ENCODE results near the gene UMODL1. TPM values are rescaled to one million over a fixed set of nuclear protein-coding genes. Genes with fewer than 3 reads are reported as not detected.
A peak's percentile ranks its signal among the peaks of the same experiment; 100 is the strongest.

Gene UMODL1
- total and polyA plus RNA-seq, 3 donors from 2014 or later: 1.7 to 7.8 (median 6.8) TPM

GRCh38 chr21:42062236-42063022, 8.7 kb upstream of the UMODL1 start:
- peak; percentile 28 for DNase-seq
- TF ChIP-seq POLR2A (IDR thresholded peaks at IDR 0.05): no peak

DNA sequence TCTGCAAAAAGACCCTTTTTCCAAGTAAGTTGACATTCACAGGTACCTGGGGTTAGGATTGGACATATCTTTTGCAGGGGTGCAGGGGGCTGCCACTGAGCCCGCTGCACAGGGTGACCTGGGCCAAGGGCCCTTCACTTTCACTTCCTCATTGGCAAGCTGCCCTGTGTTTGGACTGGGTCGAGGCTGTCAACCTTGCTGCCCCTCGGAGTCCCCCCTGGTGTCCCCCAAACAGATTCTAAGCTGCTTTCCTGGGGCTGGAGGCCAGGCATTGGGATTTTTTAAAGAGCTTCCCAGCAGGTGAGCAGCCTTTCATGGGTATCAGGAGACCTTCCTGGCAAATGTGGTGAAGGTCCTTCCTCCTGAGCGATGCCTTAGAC, 7.9 kb upstream of the UMODL1 start:
- no peak for DNase-seq
- no peak overlapping the region for H3K4me3 ChIP-seq
- no peaks in the 10 kb centered on the region for H3K9me3 ChIP-seq
- no peak for TF ChIP-seq CTCF (IDR thresholded peaks at IDR 0.05)
- TF ChIP-seq POLR2A (IDR thresholded peaks at IDR 0.05): no peak
- H3K27ac ChIP-seq: no peak overlapping the region
- H3K27me3 ChIP-seq: no peaks in the 10 kb centered on the region
- 61 to 73% methylated on average over 4 of the region's 4 CpGs for WGBS, 2 donors
- H3K4me1 ChIP-seq: no peaks in the 10 kb centered on the region
- no peaks in the 10 kb centered on the region for H3K36me3 ChIP-seq (ENCODE audit: low read depth, missing control alignments)
- intact Hi-C loops (cut with DNase I; ENCODE audit: low total_unique reads): no loop called here

More at GRCh38 chr21:42062236-42063022, 8.7 kb upstream of the UMODL1 start:
- H3K9me3 ChIP-seq: no peaks in the 10 kb centered on the region
- 72 to 76% methylated on average over 31 of the region's 31 CpGs for WGBS, 2 donors
- no peak overlapping the region for H3K4me3 ChIP-seq
- no peaks in the 10 kb centered on the region for H3K36me3 ChIP-seq (ENCODE audit: low read depth, missing control alignments)
- no peaks in the 10 kb centered on the region for H3K27me3 ChIP-seq
- H3K4me1 ChIP-seq: no peaks in the 10 kb centered on the region
- intact Hi-C loops (cut with DNase I; ENCODE audit: low total_unique reads): no loop called here
- H3K27ac ChIP-seq: no peak overlapping the region

DNA sequence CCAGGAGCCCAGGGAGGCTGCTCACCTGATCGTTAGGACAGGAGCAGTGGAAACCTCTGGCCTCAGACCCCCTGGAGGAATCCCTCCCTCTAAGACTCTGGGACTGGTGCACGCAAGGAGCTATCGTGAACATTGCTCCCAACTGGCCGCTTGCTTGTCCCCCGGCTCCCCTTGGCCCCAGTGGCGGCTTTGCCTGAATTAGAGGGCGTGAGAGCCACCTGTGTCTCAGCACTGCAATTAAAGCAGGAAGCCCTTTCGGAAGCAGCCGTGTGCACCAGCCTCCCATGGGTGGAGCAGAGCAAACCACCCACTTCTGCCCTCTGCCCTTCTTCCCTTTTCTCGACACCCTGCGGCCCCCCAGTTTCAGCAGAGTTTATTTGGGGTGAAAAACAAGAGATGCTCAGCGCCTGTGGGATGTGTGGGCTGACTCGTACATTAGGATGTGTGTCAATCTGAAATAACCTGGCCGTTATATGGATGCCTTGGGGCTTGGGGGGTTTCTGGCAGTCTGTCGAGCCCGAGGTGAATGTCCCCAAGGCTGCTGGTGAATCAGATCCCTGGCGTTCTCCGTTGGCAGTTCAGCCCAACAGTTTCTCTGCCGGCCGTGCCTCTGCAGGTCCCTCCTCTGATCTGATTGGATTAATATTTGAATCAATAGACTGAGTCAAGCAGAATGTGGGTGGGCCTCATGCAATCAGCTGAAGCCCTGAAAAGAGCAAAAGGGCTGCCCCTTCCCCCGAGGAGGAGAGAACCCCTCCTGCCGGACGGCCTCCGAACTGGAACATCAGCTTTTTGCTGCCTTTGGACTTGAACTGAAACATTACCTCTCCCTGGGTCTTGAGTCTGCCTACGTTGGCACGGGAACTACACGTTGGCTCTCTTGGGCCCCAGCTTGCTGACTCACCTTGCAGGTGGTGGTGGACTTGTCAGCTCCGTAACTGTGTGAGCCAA, 7.3 kb upstream of the UMODL1 start:
- no peaks in the 10 kb centered on the region for H3K27me3 ChIP-seq
- DNase-seq: no peak
- no peaks in the 10 kb centered on the region for H3K4me1 ChIP-seq
- no peak overlapping the region for H3K4me3 ChIP-seq
- intact Hi-C loops (cut with DNase I; ENCODE audit: low total_unique reads): no loop called here
- 73% methylated on average over 18 to 28 of the region's 28 CpGs for WGBS, 2 donors
- H3K9me3 ChIP-seq: no peaks in the 10 kb centered on the region
- no peaks in the 10 kb centered on the region for H3K36me3 ChIP-seq (ENCODE audit: low read depth, missing control alignments)
- TF ChIP-seq POLR2A (IDR thresholded peaks at IDR 0.05) (no peak), CTCF (IDR thresholded peaks at IDR 0.05) (no peak)
- H3K27ac ChIP-seq: no peak overlapping the region

GRCh38 chr21:42066521-42066920, 4.6 kb upstream of the UMODL1 start:
- intact Hi-C loops (cut with DNase I; ENCODE audit: low total_unique reads): no loop called here
- Histone ChIP-seq H3K4me3 (no peak overlapping the region), H3K27ac (no peak overlapping the region), H3K9me3 (no peaks in the 10 kb centered on the region), H3K36me3 (ENCODE audit: low read depth, missing control alignments) (no peaks in the 10 kb centered on the region), H3K27me3 (no peaks in the 10 kb centered on the region), H3K4me1 (no peaks in the 10 kb centered on the region)
- TF ChIP-seq POLR2A (IDR thresholded peaks at IDR 0.05) (no peak), CTCF (IDR thresholded peaks at IDR 0.05) (no peak)
- WGBS, 2 donors: 75 to 82% methylated on average over 4 of the region's 4 CpGs
- no peak for DNase-seq

DNA sequence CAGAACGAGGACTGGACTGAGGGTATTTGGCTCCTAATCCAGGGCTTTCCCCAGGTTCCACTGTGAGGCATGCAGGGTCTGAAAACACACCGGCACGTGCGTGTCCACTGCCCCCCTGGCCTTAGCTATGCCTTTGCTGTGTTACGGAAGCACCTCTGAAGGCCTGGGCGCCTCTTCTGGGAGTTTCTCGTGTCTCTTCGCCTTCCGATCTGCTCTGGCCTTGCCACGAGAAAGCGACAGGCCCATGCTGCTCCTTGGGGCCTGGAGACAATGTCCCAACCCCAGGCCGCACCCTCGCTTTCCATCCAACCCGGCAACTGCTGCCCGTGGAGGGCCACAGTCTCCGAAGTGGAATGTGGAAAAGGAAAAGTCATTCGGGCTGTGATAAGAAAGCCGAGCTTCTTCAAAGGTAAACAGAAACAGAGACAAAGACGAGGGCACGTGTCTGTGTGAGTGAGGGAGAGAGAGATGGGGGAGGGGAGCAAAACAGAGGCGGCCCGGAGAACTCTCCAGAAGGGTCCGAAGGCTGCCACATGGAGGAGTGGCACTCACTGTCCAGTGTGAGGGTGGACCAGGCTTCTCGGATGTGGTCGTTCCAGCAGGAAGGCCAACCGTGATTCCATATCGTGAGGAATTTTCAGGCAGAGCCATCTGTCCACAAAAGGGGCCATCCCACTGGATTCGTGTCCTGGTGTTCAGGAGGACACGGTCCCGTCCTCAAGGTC, 3.4 kb upstream of the UMODL1 start:
- Histone ChIP-seq H3K4me1 (no peaks in the 10 kb centered on the region), H3K27ac (no peak overlapping the region), H3K27me3 (no peaks in the 10 kb centered on the region), H3K36me3 (ENCODE audit: low read depth, missing control alignments) (no peaks in the 10 kb centered on the region), H3K9me3 (no peaks in the 10 kb centered on the region), H3K4me3 (no peak overlapping the region)
- no peak for DNase-seq
- intact Hi-C loops (cut with DNase I; ENCODE audit: low total_unique reads): no loop called here
- TF ChIP-seq CTCF (IDR thresholded peaks at IDR 0.05) (no peak), POLR2A (IDR thresholded peaks at IDR 0.05) (no peak)
- 81 to 86% methylated on average over 30 of the region's 30 CpGs for WGBS, 2 donors

Measured in testis (tissue), 3 donors.